ENCODE data around the gene RALGAPA2. TPM values are rescaled to one million over a fixed set of nuclear protein-coding genes. Genes with fewer than 3 reads are reported as not detected.
A peak's percentile ranks its signal among the peaks of the same experiment; 100 is the strongest.

Gene RALGAPA2
- total RNA-seq, 4 donors from 2014 or later = 20.1 to 27.7 (median 23.0) TPM

- TF ChIP-seq CTCF (IDR thresholded peaks at IDR 0.05) (peak in 2 of 3 experiments; percentile 17 to 42), EP300 (IDR thresholded peaks at IDR 0.05) (no peak), POLR2AphosphoS5 (IDR thresholded peaks at IDR 0.05) (no peak)
- Histone ChIP-seq H3K9me3 (no peaks in the 10 kb centered on the region), H3K36me3 (no peaks in the 10 kb centered on the region), H3K27ac (replicated peaks in 1 of 4) (no peak overlapping the region), H3K4me3 (no peak overlapping the region), H3K4me1 (peaks cover 0 to 11% (median 5%) of the 10 kb centered on the region in 4 donors), H3K27me3 (no peaks in the 10 kb centered on the region)
- 75% methylated on average over 2 of the region's 2 CpGs for WGBS
- intact Hi-C loops (cut with DNase I) = loop anchor here (2.0 kb wide), 1 partner anchor 160 kb away; no protein-coding TSS in a partner anchor
- DNase-seq (ENCODE audit: extremely low spot score) = no peak
These were observed 47.5 kb downstream of the RALGAPA2 start for GRCh38 chr20:20664795-20665589.

GRCh38 chr20:20663841-20664240 lies 48.6 kb downstream of the RALGAPA2 start:
- intact Hi-C loops (cut with DNase I) = loop anchor here (2.0 kb wide), 1 partner anchor 161 kb away; no protein-coding TSS in a partner anchor
- WGBS = 85% methylated on average over 3 of the region's 3 CpGs
- DNase-seq (ENCODE audit: extremely low spot score) = no peak

GRCh38 chr20:20658871-20659431 lies 53.5 kb downstream of the RALGAPA2 start:
- no peaks in the 10 kb centered on the region for H3K4me1 ChIP-seq
- H3K27ac ChIP-seq (replicated peaks in 1 of 4) = no peak overlapping the region
- intact Hi-C loops (cut with DNase I) = no loop called here
- TF ChIP-seq POLR2A (IDR thresholded peaks at IDR 0.05; ENCODE audit: low read depth) (no peak), CTCF (IDR thresholded peaks at IDR 0.05) (no peak), POLR2AphosphoS5 (IDR thresholded peaks at IDR 0.05) (no peak), EP300 (IDR thresholded peaks at IDR 0.05) (no peak)
- 81% methylated on average over 4 of the region's 4 CpGs for WGBS
- no peaks in the 10 kb centered on the region for H3K27me3 ChIP-seq
- H3K4me3 ChIP-seq = no peak overlapping the region
- no peak for DNase-seq (ENCODE audit: extremely low spot score)
- H3K9me3 ChIP-seq = no peaks in the 10 kb centered on the region
- H3K36me3 ChIP-seq = peaks cover 0 to 7% (median 0%) of the 10 kb centered on the region in 4 donors

More at GRCh38 chr20:20663841-20664240, 48.6 kb downstream of the RALGAPA2 start:
- Histone ChIP-seq H3K27me3 (no peaks in the 10 kb centered on the region), H3K9me3 (no peaks in the 10 kb centered on the region), H3K27ac (replicated peaks in 1 of 4) (no peak overlapping the region), H3K4me3 (no peak overlapping the region), H3K36me3 (no peaks in the 10 kb centered on the region), H3K4me1 (peaks cover 0 to 11% (median 5%) of the 10 kb centered on the region in 4 donors)
- no peak for TF ChIP-seq EP300 (IDR thresholded peaks at IDR 0.05)
- no peak for TF ChIP-seq CTCF (IDR thresholded peaks at IDR 0.05)

- Histone ChIP-seq H3K27ac (replicated peaks in 1 of 4) (no peak overlapping the region), H3K4me3 (no peak overlapping the region), H3K27me3 (no peaks in the 10 kb centered on the region), H3K36me3 (peaks cover 0 to 7% (median 0%) of the 10 kb centered on the region in 4 donors), H3K9me3 (no peaks in the 10 kb centered on the region), H3K4me1 (no peaks in the 10 kb centered on the region)
- intact Hi-C loops (cut with DNase I) = no loop called here
- DNase-seq (ENCODE audit: extremely low spot score) = no peak
- no peak for TF ChIP-seq POLR2A (IDR thresholded peaks at IDR 0.05; ENCODE audit: low read depth)
- TF ChIP-seq EP300 (IDR thresholded peaks at IDR 0.05) = no peak
- no peak for TF ChIP-seq CTCF (IDR thresholded peaks at IDR 0.05)
- no peak for TF ChIP-seq POLR2AphosphoS5 (IDR thresholded peaks at IDR 0.05)
These were observed 54.3 kb downstream of the RALGAPA2 start for GRCh38 chr20:20658123-20658522.

All from esophagus muscularis mucosa (tissue), 4 donors.